Activated gamma-delta T cell treated with Interleukin-2 at 50 U/mL for 16 hours (primary cell): ENCODE measurements around the gene HOPX.
A peak's percentile ranks its signal among the peaks of the same experiment; 100 is the strongest.
"Not testable (repeated sequence)": the region's sequence is repeated elsewhere in the genome, so short reads cannot be mapped to it uniquely, and the experiment has no call there.

ENCODE experiments used
- DNase-seq: peaks from one replicate; pipeline ENCODE4 v3.0.0-alpha.2; 2020

Gene HOPX

DNA sequence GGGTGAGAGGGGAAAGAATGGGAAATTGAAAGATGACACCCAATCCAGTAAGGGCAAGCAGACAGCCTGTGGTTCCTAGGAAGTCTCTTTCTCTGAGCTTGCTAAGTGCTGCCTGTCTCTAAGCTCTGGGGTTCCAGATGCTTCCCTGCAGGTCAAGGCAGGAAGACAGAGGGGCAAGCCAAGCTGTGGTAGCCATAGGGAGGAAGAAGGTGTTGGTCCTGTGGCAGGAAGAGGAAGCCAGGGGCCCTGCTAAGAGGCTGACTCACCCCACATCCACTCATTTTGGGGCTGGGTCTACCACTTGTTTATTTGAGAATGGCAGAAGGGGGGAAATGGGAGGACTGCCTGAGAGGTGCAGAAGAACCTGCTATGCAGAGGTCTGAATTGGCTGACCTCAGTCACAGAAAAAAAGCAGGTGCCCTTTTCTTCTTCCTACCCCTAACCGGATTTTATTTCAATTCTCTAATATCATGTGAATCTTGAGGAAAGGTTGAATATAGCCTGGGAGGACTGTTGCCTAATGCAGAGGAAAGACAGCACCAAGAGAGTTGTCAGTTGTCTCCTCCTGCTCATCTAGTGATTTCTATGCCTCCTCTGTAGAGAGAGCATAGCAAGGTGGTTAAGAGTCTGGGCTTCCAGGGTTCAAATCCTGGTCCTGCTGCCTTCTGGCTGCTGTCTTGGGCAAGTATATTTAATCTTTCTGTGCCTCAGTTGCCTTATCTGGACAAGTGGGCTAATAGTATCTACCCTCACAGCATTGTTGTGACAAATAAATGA lies 27.4 kb downstream of the HOPX start:
- peak; percentile 49 for DNase-seq

DNA sequence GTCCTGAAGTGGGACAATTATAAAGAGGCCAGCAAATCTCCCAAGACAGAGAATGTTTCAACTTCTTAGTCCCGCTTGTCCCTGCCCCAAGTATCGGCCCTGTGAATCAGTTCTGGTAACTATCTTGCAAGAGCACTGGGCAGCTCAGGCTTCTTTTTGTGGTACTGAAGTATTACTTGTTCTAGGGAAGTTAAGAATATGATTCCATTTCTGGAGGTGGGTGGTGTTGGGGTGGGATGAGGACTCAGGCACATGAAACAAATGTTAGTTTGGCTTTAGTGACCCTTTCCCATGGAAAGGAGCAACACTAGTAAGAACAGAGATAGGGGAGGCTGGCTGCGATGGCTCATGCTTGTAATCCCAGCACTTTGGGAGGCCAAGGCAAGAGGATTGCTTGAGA lies 28.9 kb downstream of the HOPX start:
- no peak for DNase-seq

DNA sequence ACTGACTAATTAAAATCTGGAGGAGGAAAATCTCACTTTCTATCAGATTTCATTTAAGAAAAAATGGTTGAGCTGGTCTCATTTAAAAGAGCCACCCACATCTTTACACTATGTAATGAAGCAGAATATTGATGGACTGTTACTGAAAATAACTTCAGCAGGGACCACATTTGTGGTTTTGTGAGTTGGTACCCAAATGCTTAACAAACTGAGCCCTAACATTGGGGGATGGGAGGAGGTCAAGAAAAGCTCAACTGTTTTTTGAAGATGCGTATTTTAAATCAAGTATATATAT lies 30.1 kb downstream of the HOPX start:
- DNase-seq, result no peak

DNA sequence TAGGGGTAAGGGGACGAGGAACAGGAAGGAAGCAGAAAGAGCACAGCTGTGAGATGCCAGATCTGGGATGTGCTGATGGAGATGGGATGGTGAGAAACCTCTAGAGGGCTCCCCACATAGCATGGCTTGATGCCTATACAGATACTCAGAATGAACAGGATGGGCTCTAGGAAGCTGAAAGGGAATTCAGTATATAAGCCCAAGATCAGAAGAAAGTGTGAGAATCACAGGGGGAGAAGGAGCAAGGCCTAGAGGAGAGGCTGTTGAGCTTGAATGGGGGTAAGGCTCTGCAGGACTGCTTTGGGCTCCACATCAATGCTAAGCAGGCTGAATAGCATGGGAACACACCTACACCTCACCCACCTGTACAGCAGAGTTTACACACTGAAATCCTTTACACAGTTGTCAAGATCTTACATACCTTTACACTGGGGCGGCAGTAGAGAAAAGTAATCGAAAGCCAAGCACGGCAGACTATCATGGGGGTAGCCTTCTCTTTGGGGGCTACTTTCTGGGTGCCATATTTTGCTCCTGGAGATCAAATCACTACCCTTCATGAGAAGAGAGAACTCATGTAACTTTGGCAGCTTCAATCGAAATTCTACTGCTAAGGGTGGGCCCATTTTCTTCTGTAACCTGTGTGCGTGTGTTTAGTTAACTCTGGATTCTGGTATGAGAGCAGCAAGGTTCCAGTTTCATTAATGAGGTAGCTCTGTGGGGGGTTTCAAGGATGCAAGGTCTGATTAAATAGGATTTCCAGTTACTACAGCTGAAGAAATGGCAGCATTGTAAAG lies 30.6 kb downstream of the HOPX start:
- DNase-seq, result no peak

DNA sequence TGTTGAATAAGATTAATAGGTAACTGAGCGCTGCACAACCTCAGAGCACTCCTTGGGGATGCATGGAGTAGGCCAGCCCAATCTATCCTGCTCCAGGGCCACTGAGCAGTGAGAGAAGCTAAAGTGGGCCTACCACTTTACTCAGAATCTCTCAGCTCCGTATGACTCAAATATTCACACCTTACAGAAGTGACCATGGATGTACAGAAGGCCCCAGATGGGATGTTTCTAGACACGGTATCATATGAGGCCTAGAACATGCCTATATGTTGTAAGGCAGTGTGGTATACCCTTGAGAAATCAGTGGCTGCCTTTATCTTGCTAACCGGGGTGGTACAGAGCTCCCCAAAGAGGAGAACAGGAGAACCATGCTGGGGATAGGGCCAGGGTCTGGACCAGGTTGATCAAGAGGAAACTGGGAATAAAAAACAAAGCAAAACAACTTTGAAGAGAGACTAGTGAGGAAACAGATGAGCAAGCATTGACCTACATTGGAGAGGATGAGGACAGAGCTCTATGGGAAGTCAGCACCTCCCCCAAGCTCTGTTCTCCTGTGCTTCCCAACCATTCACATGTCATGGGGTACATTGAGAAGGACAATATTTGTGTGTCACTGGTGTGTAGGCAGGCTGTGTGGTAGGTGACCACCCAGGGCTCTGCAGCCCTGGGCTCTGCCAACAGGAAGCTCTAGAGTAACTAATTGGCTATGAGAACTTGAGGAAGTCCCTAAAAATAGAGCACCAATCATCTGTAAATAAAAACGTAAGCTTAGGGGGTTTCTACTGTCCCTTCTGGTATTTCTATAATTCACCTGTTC lies 31.4 kb downstream of the HOPX start:
- no peak for DNase-seq

DNA sequence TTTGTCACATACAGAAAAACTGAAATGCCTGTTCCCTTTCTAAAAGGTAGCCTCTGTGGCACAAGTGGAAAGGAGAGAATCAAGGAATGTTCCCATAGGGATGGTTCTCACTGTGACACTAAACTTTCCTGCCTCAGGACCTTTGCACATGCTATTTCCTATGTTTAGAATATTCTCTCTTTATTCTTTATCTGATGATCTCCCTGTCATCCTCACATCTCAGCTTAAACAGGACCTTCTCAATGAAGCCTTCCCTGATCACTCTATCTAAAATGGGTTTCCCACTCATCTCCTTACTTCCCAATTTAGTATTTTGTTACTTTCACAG lies 32.3 kb downstream of the HOPX start:
- no peak for DNase-seq

DNA sequence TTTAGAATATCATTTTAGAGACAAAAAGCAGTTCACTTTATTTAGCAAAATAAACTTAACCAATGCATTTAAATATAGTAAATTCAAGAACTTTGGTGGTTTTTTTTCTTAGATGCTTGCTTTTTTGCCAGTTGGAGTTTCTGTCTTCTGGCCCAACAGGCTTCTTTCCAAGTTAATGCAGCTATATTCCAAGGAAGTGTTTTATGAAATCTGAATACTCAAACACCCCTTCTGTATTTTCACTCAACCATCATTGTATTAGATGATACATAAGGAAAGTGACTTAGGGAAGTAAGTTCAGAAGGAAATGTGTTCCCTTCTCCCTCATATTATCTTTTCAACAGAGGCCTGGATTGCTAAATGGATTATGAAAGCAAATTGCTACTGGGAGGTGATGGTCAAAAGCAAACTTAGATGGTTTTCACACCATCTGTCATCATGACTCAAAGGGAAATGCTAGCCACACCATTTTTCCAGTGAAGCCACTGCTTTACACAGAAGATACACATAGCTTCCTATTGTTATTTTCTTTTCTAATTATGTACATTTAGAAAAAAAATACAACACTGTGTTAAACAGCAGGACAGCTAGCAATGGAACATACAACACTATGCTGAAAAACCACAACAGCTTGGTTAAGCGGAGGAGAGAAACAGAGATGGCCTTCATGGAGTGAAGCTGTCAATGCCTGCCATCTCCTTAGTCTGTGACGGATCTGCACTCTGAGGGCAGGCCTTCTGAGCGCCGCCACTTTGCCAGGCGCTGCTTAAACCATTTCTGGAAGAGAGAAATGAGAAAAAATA lies 32.9 kb downstream of the HOPX start:
- DNase-seq, result no peak

DNA sequence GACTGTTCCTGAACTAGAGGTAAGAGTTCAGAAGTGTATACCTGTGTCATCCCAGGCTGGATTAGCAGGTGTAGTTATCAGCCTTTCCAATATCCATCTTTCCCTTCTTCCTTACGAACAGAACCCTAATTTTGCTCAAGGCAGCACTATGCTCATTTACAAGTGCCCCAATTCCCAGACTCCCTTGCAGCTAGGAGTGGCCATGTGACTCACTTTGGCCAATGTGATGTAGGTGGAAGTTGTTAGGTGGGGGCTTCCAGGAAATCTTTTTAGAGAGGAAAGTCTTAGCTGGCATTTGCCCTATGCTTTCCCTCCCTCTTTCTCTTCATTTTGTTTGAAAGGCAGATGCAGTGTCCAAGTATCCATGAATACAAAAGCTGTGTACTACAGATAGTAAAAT lies 34.8 kb downstream of the HOPX start:
- no peak for DNase-seq

DNA sequence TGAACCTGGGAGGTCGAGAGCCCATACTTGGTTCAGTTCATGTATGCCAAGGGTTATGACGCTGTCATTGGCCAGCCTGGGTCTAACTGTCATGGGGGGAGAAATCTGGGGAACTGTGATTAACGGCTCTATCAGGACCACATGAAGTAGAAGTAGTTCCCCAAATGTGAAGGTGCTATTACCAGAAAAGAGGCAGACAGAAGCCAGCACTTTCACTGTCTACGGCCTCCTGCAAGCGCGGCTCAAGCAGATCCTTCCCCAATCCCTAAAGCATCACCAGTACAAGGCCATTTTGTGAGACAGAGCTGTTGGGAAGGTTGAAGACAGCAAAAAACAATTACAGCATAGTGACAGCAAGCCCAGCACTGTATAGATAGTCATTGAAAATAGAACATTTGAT lies 37.5 kb downstream of the HOPX start:
- DNase-seq, result no peak

DNA sequence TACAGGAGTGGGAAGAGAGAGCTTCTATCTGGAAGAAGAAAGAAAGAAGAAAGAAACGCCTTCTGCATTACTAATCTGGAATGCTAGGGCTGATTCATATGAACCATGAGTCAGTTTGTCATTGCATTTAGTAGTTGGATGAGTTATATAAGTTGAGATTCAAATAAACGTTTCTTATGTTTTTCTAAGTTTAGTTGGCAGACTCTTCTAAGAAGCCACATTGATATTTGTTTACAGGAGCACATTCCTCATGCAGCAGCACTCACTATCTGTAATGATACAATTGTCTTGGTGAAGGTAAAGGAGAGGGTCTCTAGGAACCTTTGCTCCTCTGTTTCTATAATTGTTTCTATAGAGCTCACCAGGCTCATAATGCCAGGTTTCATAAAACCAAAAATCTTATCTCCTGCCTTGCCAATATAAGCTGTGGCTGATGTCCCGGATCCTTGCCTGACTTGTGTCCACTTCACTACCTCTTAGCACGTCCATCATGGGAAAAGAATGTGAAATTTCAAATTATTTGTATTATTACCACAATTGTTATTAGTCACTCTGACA lies 39.5 kb downstream of the HOPX start:
- no peak for DNase-seq

DNA sequence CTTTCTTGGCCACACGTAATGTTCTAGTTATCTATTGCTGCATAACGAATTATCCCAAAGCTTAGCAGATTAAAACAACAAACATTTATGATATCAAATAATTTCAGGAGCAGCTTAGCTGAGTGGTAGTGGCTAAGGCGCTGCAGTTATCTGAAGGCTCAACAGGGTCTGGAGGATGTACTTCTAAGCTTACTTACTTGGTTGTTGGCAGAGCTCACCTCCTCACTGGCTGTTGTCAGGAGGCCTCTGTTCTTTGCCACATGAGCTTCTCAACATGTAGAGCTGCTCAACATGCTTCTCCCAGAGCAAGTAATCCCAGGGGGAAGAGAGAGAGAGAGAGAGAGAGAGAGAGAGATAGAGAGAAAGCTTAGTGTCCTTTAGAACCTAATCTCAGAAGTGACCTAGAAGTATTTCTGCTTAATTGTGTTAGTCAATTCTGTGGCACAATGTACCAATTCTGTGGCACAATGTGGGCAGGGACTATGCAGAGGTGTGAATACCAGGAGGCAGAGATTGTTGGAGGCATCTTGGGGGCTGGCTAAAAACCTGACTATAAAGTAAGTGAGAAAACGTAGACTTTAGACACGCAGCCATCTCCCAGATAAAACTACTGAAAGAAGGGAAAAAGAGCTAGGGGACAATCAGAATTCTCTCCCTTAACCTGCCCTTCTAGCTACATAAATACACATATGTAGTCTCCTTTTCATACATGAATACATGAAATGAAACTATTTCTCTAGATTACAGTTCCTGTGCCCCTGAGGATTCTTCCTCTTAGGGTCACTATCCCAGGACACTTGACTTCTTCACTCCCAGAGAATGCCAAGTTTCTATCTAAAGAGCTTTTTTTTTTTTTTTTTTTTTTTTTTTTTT lies 40.2 kb downstream of the HOPX start:
- DNase-seq, result no peak

DNA sequence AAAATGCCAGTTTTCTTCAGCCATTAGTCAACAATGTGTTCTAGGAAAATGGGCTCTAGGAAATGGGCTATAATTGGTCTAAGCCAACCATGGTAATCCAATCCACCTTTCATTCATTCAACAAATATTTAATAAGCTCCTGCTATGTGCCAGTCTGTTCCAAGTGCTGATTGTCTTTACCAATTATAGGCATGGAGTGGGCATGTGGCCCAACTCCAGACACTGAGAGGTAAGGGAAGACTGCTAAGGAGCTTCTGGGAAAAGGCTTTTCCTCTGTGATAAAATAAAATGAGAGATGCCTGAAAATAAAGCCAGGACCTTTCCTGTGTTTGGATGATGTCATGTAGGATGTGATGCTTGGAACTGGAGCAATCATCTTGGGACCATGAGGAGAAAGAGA lies 43.3 kb downstream of the HOPX start:
- DNase-seq, result no peak

DNA sequence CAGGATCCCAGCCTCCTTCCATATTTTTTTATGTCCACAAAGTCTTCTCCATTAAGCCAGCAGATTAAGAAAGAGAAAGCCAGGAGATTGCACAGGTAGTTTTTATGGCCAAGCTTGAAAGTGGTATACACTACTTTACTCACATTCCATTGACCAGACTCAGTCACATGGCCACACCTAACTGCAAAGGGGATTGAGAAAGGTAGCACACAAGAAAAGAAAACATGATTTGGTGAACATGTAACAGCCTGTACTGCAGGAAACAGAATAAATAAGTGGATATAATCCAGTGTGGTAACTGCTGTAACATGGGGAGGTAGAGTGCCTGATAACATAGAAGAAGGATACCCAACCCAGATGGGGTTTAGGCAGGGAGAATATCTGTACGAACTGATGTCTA lies 43.9 kb downstream of the HOPX start:
- DNase-seq, result no peak

DNA sequence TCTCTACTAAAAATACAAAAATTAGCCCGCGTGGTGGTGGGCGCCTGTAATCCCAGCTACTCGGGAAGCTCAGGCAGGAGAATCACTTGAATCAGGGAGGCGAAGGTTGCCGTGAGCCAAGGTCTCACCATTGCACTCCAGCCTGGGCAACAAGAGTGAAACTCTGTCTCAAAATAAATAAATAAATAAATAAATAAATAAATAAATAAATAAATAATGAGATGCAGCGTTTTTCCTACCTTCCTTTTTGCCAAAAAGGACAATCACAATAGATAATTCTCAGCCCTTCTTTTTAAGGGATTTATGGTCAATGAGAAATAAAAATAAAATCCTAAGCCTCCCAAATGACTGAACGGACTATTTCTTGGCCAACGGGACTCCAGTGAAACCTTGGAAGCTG lies 46.1 kb downstream of the HOPX start:
- not testable (repeated sequence) for DNase-seq

DNA sequence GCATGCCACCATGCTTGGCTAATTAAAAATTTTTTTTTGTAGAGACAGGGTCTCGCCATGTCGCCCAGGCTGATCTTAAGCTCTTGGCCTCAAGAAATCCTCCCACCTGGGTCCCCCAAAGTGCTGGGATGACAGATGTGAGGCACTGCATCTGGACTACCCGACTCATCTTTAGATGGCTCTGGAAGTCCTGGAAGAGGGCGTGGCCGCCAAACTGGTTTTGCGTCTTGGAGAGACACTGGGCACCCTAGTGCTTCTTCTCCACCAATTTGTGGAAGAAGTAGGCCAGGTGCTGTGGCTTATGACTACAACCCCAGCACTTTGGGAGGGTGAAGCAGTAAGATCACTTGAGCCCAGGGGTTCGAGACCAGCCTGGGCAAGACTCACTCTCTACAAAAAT lies 47.6 kb downstream of the HOPX start:
- DNase-seq, result no peak

DNA sequence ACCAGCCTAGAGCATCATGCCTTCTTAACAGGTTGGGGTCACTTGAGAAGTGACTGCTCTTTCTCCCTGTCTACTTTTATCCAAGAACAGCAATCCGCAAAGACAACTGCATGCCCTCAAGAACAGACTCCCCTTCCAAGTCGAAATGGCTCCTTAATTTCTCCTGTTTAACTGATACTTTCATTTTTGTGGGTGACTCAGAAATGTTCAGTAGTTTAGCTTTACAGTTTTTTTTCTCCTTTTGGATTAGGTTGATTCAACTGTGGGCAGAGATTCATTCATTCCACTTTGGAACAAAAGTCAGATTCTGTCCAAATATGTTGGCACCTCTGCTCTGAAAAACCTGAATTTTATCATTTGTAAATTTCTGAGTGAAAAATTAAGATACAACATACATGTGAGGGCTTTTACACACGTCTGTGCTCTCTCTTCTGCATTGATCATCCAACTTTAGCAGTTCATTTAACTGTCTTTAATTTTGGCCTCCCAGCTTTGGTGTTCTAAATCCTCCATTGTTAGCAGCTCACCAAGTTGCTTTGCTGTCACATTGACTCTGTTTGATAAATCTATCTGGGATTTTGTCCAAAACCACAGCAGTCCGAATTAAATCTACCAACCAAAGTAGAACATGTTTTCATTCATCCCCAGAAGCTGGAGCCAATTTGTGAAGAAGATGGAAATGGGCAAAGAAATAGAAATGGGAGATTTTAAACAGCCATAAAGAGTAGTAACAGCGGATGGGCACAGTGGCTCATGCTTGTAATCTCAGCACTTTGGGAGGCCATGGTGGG lies 50.0 kb downstream of the HOPX start:
- no peak for DNase-seq

DNA sequence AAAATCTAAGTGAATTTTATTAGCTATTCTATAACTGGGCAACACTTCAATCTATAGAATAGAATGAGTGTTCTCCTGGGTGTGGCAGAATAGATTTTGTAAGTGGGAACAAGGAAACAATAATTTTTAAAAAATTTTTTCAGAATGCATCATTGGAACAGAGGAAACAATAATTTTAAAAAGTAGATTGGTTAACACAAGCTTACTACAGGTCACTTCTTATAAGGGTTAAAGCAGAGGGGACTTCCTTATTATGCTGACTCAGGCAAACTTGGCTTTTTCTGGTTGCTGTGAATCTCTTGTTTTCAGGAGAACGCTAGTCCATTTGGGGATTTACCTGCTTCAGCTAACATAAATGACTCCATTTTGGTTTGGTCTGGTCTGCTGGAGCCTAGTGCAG lies 52.5 kb downstream of the HOPX start:
- no peak for DNase-seq

DNA sequence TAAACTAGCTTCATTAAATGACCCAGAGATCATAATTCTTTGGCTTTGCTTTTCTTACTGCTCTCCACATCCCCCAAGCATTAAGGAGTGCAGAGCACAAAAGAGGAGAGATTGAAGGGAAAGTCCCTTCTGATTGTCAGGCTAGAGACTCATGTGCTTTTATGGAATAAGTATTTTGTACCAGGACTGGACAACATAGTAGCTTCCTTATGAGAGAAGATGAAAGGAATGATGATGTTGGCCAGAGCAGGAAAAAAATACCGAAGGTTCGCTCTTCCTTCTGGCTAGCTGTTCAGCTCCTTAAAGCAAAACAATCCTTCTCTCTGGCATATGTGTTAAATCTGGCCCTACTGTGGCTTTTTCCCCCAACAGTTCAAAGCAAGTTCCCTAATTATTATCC lies 53.1 kb downstream of the HOPX start:
- no peak for DNase-seq

DNA sequence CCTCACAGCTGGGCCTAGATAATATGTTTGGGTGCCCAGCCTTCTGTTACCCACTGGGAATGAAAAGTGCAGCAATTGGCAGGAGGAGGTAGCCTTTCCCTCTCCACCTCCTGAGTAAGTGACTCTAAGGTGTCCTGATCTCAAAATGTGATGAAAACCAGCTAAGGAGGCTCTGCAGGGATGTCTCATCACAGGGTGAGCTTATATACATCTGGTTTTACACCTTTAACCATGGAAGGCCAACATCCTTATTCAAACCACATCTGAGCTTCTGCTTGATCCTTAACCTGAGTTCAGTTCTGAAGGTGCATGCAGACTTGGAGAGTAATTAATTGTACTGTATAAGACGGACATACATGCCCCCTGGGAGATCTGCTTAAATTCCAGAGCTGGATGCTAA lies 53.7 kb downstream of the HOPX start:
- DNase-seq, result no peak

DNA sequence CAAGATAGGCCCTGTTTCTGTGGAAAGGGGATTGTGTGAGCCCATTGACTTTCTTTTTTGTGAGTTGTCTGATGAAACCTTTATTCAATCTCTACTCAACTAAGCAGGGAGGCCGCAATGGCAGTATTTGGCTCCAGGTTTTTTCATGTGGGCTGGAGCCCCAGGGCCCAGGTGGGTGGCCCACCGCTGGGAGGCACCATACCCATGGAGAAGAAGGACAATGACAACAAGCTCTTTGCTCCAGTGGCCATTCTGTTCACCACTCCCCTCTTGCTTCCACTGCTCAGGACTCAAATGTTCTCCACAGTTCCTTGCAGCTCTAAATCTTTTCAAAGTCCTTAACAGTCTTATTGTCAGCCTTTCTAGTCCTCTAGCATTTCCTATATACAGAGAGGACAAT lies 54.1 kb downstream of the HOPX start:
- DNase-seq, result no peak

DNA sequence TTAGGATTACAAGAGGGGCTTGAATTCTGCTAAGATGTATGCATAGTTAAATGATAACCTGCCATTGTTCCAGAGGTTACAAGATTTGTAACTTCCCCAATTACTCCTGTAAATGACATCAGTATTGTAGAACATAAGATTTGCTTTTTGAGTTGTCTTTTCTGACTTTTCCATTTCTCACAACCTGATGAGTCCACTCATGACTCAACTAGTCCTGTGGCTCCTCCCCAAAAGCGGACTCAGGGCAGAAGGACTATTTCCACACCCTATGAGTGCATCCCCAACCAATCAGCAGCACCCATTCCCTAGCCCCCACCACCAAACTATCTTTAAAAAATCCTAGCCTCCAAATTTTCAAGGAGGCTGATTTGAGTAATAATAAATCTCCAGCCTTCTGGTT lies 54.7 kb downstream of the HOPX start:
- no peak for DNase-seq
